HAP-1 (cell line): ENCODE data around the gene PSME3.
"Not testable (repeated sequence)": the region's sequence is repeated elsewhere in the genome, so short reads cannot be mapped to it uniquely, and the experiment has no call there.

ENCODE experiments used
- DNase-seq, 2 experiments: peaks; one replicate each; pipeline ENCODE4 v3.0.0-alpha.2; 2016 to 2020; ENCODE audit warnings: low spot score in 2 of 2
- H3K27me3 ChIP-seq: fragments of 250-450 bp; sonication (Bioruptor Pico); 2 replicates; pipeline ENCODE4 v1.5.1; 2020; ENCODE audit warnings: low read depth, mild to moderate bottlenecking, moderate library complexity
- H3K36me3 ChIP-seq: fragments of 250-450 bp; sonication (Bioruptor Pico); replicated peaks from 2 replicates; pipeline ENCODE4 v1.5.1; 2020; ENCODE audit warnings: mild to moderate bottlenecking
- H3K4me1 ChIP-seq: fragments of 250-450 bp; sonication (Bioruptor Pico); 2 replicates; pipeline ENCODE4 v1.5.1; 2020; ENCODE audit warnings: mild to moderate bottlenecking
- H3K4me3 ChIP-seq: fragments of 250-450 bp; sonication (Bioruptor Pico); 2 replicates; pipeline ENCODE4 v1.5.1; 2020; ENCODE audit warnings: mild to moderate bottlenecking, moderate library complexity
- H3K9me3 ChIP-seq: fragments of 250-450 bp; sonication (Bioruptor Pico); 2 replicates; pipeline ENCODE4 v1.5.1; 2020; ENCODE audit warnings: mild to moderate bottlenecking, moderate library complexity
- in situ Hi-C: fragments of 300-500 bp; cut with MboI; formaldehyde crosslinking; loops from 3 replicates; pipeline ENCODE4 v1.14.3; 2020; ENCODE audit warnings: low sequenced_read_pairs, inconsistent platforms, mixed read lengths

Gene PSME3

DNA sequence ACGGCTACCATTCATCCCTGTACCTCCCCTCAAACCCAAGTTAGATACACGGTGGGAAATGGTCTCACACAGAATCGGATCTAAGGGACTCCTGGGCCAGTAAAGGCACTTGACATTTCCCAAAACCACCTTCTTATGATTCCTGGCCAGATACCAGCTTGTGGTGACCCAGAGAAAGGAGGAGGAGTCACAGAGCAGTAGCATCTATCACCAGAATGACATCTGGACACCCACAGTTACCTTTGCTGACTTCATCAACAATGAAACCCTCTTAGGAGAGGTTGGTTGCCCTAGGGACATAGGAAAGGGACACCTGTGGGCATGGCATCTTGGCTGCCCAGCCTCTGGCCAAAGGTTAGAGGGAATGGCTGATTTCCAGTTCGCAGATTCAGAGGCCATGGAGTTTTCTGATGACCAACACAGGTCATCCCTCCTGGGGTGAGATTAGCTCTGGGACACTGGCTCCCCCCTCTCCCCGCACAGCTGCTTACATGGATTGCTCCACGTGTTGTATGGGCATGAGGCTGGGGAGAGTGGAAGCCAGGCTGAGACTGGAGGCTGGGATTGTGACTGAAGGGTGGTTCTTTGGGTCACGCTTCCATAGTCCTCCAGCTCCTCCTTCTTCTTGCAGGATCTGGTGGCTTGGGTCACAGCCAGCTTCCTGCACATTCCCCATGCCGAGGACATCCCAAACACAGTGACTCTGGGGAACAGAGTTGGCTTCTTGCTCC, 16.4 kb downstream of the PSME3 start:
- in situ Hi-C loops = loop anchor here (25.0 kb wide), 1 partner anchor 488 kb away; no protein-coding TSS in a partner anchor
- H3K4me1 ChIP-seq = no peaks in the 10 kb centered on the region
- no peaks in the 10 kb centered on the region for H3K9me3 ChIP-seq
- H3K36me3 ChIP-seq = peaks cover 10% of the 10 kb centered on the region
- H3K27me3 ChIP-seq = no peaks in the 10 kb centered on the region
- no peak for DNase-seq
- H3K4me3 ChIP-seq = no peak overlapping the region

DNA sequence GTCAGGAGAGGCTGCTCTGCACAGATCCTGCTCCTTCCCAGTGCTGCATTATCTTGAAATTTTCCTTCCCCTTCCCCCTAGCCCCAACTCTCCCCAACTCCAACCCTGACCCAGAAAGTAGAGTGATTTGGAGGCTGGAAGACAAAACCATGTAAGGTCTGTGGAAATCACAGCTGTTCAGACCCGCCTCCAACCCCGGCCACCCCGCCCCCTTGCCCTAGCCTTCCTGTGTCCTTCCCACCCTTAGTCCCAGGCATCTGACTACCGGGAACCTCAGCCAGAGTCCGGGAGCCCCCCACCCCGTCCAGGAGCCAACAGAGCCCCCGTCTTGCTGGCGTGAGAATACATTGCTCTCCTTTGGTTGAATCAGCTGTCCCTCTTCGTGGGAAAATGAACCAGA, 17.8 kb downstream of the PSME3 start, which contains the start of gene AOC3:
TSS of gene AOC3 (plus strand) at position 246 of the 400 bp plus-strand sequence. CDS start at position 391, 145 bp downstream.
- H3K36me3 ChIP-seq = no peaks in the 10 kb centered on the region
- in situ Hi-C loops = no loop called here
- H3K4me1 ChIP-seq = no peaks in the 10 kb centered on the region

DNA sequence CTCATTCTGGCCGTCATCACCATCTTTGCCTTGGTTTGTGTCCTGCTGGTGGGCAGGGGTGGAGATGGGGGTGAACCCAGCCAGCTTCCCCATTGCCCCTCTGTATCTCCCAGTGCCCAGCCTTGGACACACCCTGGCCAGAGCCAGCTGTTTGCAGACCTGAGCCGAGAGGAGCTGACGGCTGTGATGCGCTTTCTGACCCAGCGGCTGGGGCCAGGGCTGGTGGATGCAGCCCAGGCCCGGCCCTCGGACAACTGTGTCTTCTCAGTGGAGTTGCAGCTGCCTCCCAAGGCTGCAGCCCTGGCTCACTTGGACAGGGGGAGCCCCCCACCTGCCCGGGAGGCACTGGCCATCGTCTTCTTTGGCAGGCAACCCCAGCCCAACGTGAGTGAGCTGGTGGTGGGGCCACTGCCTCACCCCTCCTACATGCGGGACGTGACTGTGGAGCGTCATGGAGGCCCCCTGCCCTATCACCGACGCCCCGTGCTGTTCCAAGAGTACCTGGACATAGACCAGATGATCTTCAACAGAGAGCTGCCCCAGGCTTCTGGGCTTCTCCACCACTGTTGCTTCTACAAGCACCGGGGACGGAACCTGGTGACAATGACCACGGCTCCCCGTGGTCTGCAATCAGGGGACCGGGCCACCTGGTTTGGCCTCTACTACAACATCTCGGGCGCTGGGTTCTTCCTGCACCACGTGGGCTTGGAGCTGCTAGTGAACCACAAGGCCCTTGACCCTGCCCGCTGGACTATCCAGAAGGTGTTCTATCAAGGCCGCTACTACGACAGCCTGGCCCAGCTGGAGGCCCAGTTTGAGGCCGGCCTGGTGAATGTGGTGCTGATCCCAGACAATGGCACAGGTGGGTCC, 18.4 kb downstream of the PSME3 start:
- H3K9me3 ChIP-seq, in situ Hi-C loops, H3K27me3 ChIP-seq, H3K36me3 ChIP-seq, H3K4me1 ChIP-seq, DNase-seq, H3K4me3 ChIP-seq: not testable (repeated sequence)

More for the DNA sequence above, 17.8 kb downstream of the PSME3 start, which contains the start of gene AOC3:
- H3K4me3 ChIP-seq = no peak within 1 kb of the TSS
- no peak for DNase-seq
- H3K27me3 ChIP-seq = no peaks in the 10 kb centered on the region
- H3K9me3 ChIP-seq = no peaks in the 10 kb centered on the region

DNA sequence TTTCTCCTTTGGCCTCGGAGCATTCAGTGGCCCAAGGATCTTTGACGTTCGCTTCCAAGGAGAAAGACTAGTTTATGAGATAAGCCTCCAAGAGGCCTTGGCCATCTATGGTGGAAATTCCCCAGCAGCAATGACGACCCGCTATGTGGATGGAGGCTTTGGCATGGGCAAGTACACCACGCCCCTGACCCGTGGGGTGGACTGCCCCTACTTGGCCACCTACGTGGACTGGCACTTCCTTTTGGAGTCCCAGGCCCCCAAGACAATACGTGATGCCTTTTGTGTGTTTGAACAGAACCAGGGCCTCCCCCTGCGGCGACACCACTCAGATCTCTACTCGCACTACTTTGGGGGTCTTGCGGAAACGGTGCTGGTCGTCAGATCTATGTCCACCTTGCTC, 19.2 kb downstream of the PSME3 start:
- no peak overlapping the region for H3K4me3 ChIP-seq
- in situ Hi-C loops = no loop called here
- no peaks in the 10 kb centered on the region for H3K36me3 ChIP-seq
- no peaks in the 10 kb centered on the region for H3K27me3 ChIP-seq
- H3K4me1 ChIP-seq = no peaks in the 10 kb centered on the region
- no peaks in the 10 kb centered on the region for H3K9me3 ChIP-seq
- no peak for DNase-seq

DNA sequence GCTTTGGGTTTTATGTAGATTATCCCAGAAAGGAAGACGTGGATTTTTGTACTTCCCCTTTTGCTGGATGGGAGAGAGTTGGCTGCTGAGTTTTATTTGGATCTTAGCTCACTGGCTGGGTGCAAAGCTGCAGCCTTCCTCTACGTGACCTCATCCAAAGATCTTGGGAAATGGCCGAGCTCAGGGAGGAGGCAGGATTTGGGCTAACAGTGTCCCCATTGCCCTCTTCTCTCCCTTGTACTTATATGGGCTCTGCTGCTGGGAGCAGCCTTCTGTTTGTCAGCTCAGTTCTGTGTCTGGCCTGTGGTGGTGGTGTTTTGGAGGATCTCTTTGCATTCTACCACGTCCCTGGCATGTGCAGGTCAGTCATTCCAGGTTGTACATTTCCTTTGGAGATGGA, 19.8 kb downstream of the PSME3 start:
- no peaks in the 10 kb centered on the region for H3K27me3 ChIP-seq
- no peaks in the 10 kb centered on the region for H3K4me1 ChIP-seq
- DNase-seq = no peak
- in situ Hi-C loops = no loop called here
- no peaks in the 10 kb centered on the region for H3K9me3 ChIP-seq
- no peak overlapping the region for H3K4me3 ChIP-seq
- H3K36me3 ChIP-seq = no peaks in the 10 kb centered on the region

DNA sequence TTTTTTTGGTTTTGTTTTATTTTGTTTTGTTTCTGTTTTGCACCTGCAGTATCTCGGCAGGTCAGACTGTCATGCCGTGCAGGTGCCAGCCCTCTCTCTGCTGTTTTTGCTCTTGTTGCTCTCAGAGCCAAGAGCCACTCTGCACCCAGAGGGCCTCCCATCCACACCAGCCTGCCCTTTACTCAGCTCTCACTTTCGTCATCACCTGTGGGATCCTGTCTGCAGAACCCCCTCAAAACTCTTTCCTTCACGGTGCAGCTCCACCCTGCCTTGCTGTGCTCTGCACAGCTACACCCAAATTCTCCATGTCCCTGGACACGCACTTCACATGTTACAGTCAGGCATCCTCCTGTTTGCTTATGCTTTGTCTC, 20.4 kb downstream of the PSME3 start:
- in situ Hi-C loops = no loop called here
- no peaks in the 10 kb centered on the region for H3K9me3 ChIP-seq
- H3K36me3 ChIP-seq = no peaks in the 10 kb centered on the region
- no peak for DNase-seq
- no peaks in the 10 kb centered on the region for H3K27me3 ChIP-seq
- no peak overlapping the region for H3K4me3 ChIP-seq
- H3K4me1 ChIP-seq = no peaks in the 10 kb centered on the region

DNA sequence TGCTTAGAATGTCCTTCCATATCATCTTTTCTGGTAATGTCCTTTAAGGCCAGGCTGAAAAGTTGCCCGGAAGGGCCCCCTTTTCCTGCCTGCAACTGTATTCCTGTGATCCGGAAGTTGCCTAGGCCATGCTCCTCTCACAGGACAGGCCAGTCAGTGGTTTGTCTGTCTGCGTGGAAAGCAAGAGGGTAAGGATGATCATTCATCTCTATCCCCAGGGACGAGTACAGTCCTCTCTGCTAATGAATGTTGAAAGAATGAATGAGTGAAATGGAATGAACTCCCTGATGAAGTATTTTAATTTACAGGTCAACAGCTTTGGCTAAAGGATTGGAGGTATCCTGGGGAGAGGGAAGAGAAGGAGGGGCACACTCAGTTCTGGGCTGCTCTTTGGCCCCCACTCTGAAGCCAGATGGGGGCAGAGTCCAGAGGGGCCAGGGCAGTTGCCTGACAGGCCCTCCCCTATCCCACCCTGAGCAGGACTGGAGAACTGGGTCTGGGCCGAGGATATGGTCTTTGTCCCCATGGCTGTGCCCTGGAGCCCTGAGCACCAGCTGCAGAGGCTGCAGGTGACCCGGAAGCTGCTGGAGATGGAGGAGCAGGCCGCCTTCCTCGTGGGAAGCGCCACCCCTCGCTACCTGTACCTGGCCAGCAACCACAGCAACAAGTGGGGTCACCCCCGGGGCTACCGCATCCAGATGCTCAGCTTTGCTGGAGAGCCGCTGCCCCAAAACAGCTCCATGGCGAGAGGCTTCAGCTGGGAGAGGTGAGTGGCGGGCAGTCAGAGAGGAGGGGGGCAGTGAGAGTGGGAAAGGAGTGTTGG, 21.0 kb downstream of the PSME3 start:
- Histone ChIP-seq H3K4me3 (no peak overlapping the region), H3K36me3 (no peaks in the 10 kb centered on the region), H3K9me3 (no peaks in the 10 kb centered on the region), H3K4me1 (no peaks in the 10 kb centered on the region), H3K27me3 (no peaks in the 10 kb centered on the region)
- in situ Hi-C loops = no loop called here
- no peak for DNase-seq

DNA sequence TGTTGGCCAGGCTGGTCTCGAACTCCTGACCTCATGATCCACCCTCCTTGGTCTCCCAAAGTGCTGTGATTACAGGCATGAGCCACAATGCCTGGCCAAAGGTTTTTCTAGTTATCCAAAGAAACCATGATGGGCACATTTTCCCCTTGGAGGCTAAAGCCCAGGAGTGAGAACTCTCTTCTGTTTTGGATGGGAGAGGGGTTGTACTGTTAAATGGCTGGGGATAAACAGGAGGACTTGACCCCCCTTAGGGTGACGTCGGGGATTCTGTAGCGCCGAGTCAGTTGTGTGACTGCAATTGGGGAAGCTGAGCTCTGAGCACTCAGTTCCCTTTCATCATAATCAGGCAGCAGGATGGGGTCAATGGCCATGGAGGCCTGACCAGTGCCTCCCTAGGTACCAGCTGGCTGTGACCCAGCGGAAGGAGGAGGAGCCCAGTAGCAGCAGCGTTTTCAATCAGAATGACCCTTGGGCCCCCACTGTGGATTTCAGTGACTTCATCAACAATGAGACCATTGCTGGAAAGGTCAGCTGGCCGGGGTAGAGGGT, 21.9 kb downstream of the PSME3 start:
- Histone ChIP-seq H3K9me3 (no peaks in the 10 kb centered on the region), H3K4me3 (no peak overlapping the region), H3K36me3 (no peaks in the 10 kb centered on the region), H3K4me1 (no peaks in the 10 kb centered on the region), H3K27me3 (no peaks in the 10 kb centered on the region)
- in situ Hi-C loops = no loop called here
- DNase-seq = no peak

DNA sequence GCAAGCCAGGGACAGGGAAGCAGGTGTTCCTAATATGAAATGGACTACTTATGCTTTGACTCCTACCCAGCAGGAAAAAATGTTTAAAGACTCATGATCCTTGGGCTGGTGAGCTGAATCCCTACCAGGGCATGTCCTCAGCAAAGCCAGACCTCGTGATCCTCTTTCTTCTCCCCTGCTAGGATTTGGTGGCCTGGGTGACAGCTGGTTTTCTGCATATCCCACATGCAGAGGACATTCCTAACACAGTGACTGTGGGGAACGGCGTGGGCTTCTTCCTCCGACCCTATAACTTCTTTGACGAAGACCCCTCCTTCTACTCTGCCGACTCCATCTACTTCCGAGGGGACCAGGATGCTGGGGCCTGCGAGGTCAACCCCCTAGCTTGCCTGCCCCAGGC, 22.9 kb downstream of the PSME3 start:
- H3K4me3 ChIP-seq, H3K4me1 ChIP-seq, H3K36me3 ChIP-seq, in situ Hi-C loops, H3K27me3 ChIP-seq, H3K9me3 ChIP-seq, DNase-seq: not testable (repeated sequence)

DNA sequence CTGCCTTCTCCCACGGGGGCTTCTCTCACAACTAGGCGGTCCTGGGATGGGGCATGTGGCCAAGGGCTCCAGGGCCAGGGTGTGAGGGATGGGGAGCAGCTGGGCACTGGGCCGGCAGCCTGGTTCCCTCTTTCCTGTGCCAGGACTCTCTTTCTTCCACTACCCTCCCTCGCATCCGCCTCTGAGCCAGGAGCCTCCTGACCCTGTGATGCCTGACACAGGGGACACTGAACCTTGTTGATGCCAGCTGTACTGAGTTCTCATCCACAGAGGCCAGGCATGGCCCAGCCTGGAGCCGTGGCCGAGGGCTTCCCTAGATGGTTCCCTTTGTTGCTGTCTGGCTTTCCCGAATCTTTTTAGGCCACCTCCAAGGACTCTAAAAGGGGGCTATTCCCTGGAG, 23.3 kb downstream of the PSME3 start:
- DNase-seq, H3K4me3 ChIP-seq, H3K27me3 ChIP-seq, H3K36me3 ChIP-seq, in situ Hi-C loops, H3K9me3 ChIP-seq, H3K4me1 ChIP-seq: not testable (repeated sequence)

DNA sequence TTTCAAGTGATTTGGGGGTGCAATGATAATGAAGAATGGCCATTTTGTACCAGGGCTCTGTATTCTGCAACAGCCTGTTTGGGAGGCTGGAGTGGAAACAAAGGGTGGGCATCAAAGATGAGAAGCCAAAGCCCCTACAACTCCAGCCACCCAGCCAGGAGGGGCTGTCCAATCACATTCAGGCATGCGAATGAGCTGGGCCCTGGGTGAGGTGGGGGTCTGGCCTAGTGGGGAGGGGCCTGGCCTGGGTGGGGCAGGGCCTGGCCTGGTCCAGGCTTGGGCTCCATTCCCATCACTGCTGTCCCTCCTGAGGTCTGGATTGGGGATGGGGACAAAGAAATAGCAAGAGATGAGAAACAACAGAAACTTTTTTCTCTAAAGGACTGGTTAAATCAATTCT, 24.2 kb downstream of the PSME3 start:
- no peaks in the 10 kb centered on the region for H3K4me1 ChIP-seq
- in situ Hi-C loops = no loop called here
- H3K36me3 ChIP-seq = no peaks in the 10 kb centered on the region
- H3K9me3 ChIP-seq = no peaks in the 10 kb centered on the region
- H3K4me3 ChIP-seq = no peak overlapping the region
- DNase-seq = no peak
- no peaks in the 10 kb centered on the region for H3K27me3 ChIP-seq

DNA sequence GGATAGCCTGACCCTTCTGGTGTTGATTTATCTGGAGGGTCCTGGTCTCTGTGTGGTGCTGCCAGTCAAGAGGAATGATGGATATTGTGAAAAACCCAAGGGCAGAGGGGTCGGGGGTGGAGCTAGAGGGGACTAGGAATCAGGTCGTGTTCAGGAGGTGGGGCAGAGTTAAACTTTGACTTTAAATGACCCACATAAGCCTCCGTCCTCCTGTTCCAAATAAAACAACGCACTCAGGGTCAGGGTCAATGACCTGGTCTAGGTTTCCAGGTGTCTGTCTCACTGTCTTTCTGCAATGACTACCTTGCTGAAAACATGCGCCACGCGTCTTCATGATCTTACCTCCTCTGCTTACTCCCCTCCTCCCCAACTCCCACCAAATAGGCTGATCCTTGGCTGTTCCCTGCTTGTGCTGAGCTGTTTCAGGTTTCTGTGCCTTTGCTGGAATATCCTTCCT, 32.5 kb downstream of the PSME3 start:
- in situ Hi-C loops = no loop called here
- Histone ChIP-seq H3K4me1 (no peaks in the 10 kb centered on the region), H3K4me3 (no peak overlapping the region), H3K36me3 (no peaks in the 10 kb centered on the region), H3K9me3 (peaks cover 3% of the 10 kb centered on the region), H3K27me3 (peaks cover 3% of the 10 kb centered on the region; the same call in 1 of the 2 replicates)
- DNase-seq = no peak

DNA sequence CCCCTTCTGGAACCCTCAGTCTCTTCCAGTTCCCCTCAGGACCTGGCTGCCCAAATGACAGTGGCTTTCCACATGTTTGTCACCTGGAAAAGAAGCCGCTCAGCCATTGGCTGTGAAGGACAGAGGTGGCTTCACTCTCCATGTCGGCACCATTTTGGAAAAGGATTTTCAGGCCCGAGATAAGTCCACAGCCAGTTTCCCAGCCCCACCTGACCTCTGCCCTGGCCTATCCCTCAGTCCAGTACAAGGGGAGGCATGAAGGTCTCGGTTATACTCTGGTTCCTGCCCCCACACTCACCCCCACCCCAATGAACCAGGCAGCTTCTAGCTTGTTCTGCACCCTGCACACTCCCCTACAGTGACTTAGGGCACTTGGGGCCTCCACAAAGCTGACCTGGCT, 33.0 kb downstream of the PSME3 start:
- Histone ChIP-seq H3K36me3 (no peaks in the 10 kb centered on the region), H3K9me3 (peaks cover 7% of the 10 kb centered on the region), H3K4me3 (no peak overlapping the region), H3K4me1 (no peaks in the 10 kb centered on the region), H3K27me3 (peaks cover 3% of the 10 kb centered on the region; the same call in 1 of the 2 replicates)
- in situ Hi-C loops = no loop called here
- DNase-seq = no peak
